GM04504 (cell line): ENCODE data around the gene NCKIPSD.

Experiments
- DNase-seq: peaks from one replicate; pipeline ENCODE4 v3.0.0-alpha.2; 2012; ENCODE audit warnings: low read depth

Gene NCKIPSD

DNA sequence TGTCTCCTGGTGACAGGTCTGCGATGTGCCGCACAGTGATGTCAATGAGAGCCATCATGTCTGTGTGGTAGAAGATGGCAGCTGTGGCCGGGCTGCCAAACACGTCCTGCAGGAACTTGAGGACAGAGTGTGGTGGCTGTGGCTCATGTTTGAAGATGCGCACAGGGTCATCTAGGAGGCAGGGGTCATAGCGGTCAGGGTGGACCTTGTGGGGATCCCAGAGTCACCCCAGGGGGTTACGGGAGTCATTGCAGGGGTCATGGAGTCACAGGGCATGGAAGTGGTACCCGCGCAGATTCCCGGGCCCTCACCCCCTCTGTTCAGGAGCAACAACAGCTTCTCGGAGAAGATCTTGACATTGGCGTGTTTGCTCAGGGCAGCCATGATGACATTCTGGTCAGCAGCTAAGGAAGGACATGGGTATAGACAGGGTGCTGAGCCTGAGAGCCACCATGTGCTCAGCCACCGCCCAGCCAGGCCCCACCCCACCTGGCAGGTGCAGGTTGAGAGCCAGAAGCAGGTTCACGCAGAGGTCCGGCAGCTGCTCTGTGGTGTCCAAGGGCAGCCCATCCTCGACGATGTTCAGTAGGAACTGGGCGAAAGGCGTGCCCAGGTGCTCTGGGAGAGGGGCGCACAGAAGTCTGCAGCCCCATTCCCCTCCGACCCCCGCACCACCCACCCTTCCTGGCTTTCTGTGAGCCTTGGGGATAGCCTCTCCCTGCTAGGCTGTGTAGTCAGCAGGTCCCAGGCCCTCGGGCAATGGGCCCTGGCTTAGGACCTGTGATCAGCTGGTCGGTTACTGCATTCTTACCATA lies 6.9 kb downstream of the NCKIPSD start:
- no peak for DNase-seq

- no peak for DNase-seq
Observed at GRCh38 chr3:48678056-48678455, 7.7 kb downstream of the NCKIPSD start.

- no peak for DNase-seq
Observed at GRCh38 chr3:48674505-48674904, 11.2 kb downstream of the NCKIPSD start.

DNA sequence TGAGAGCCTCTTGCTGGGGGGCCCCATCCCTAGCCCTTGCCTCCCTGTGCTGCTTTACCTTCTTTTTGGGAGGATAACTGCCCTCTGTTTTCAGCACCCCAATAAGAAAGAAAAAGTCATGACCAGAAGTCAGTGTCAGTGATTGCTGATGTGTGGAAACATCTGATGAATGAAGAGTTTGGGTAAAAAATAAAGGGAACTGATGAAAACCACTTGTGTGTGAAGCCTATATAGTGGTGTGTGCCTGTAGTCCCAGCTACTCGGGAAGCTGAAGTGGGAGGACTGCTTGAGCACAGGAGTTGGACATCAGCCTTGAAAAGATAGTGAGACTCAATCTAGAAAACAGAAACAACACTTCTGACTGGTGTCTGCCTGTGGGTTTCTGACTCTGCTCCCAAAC lies 13.2 kb downstream of the NCKIPSD start:
- DNase-seq: no peak

- DNase-seq: no peak
Observed at GRCh38 chr3:48664929-48665328, 20.8 kb downstream of the NCKIPSD start.

GRCh38 chr3:48664313-48664644 lies 21.4 kb downstream of the NCKIPSD start:
- no peak for DNase-seq

GRCh38 chr3:48663489-48664312 lies 22.0 kb downstream of the NCKIPSD start:
- peak; percentile 97 for DNase-seq

DNA sequence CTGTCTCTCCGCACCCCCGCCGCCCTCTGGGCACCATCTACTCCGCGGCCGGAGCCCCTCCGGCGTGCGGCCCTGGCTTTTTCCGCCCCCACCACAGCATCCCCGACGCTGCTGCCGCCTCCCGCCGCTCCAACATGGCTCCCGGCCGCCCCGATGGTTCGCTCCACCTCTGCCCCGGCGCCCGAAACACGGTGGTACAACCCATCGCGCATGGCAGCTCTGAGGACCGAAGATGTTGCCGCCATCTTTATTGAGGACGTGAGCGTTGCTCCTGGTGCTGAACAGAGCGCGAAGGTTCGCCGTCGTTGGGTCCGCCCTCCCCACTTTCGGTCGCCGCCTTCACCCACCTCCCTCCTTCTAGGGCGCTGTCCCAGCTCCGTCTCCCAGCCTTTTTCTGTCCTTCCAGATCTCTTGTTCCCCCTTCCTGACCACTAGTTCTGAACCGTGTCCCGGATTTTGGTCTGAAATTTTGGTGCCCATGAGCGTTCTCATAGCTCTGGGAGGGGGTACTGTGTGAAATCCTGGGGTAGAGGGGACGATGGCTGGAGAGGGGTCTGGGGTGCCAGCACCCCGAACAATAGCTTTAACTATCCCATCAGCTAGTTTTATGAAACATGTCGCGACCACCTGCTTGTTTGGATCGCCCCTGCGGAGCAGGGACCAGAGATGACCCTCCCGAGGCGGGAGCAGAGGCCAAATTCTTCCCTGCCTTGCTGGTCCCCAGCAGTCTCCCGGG lies 22.8 kb downstream of the NCKIPSD start, which contains the start of gene CELSR3:
Gene CELSR3 (minus strand): TSS at position 134 of the 736 bp plus-strand sequence. CDS start 252 bp downstream, outside the sequence.
- DNase-seq: peak; percentile 81

GRCh38 chr3:48662145-48662752 lies 23.5 kb downstream of the NCKIPSD start:
- no peak for DNase-seq

DNA sequence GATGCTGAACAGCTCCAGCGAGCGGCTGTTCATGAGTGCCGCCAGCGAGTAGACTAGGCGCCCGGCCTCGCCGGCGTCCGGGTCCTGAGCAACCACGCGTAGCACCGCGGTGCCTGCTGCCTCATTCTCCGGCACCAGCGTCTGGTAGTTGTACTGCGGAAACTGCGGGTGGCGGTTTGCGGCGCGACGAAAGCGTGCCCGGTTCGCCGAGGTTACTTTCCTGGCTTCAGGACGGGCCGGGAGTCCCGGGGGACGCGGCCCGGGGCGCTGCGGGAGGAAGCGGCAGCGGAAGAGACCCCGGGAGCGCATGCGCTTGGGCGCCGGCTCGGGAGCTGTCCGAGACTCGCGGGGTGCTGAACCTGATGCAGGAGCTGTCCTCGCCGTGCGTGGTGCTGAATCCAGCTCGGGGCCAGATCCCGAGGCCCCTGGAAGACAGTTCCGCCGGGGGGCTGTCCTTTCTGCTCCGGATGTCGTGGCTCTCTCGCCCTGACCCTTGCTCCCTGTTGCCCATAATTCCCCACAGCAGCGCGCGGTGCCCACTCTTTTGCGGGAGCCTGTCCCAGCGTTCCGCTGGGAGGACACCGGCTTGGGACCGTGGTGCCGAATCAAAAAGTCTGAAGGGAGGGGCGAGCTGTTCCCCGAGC lies 24.1 kb downstream of the NCKIPSD start:
- no peak for DNase-seq

DNA sequence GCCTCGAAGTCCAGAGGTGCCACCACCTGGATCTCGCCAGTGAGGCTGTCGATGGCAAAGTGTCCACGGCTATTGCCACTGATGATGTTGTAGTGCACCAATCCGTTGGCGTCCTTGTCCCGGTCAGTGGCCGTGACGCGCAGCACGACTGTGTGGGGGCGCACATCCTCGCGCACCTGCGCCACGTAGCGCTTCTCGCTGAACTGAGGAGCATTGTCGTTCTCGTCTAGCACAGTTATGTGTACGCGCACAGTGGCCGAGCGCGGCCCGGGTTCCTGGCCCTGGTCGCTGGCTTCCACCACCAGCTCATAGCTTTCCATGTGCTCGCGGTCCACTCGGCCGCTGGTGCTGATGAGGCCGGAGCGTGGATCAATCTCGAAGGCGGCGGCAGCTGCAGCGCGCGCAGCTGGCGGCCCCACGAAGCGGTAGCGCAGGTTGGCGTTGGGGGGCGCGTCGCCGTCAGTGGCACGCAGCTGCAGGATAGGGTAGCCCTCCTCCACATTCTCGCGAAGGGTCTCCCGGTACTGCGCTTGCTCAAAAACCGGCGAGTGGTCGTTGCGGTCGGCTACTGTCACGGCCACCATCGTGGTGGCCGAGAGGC lies 24.8 kb downstream of the NCKIPSD start:
- DNase-seq: no peak

GRCh38 chr3:48656841-48657281 lies 28.9 kb downstream of the NCKIPSD start:
- no peak for DNase-seq

- no peak for DNase-seq
Observed at GRCh38 chr3:48656061-48656840, 29.5 kb downstream of the NCKIPSD start.

DNA sequence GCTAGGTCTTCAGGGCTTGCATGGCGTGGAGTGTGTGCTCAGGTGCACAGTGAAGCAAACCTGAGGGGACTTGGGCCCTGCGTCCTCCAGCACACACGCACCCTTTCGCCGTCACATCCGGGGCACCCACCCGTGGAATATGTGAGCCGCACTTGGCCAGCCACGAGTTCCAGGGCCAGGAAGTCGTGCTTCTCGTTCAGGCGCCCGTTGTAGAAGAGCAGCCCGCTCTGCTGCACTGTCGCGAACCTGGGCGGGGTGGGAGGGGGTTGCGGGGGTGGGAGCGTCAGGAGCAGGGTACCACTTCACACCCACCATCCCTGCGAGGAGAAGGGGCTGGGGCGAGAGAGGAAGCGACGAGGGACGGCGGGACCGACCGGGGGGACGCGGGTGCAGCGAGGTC lies 30.1 kb downstream of the NCKIPSD start:
- DNase-seq: no peak

DNA sequence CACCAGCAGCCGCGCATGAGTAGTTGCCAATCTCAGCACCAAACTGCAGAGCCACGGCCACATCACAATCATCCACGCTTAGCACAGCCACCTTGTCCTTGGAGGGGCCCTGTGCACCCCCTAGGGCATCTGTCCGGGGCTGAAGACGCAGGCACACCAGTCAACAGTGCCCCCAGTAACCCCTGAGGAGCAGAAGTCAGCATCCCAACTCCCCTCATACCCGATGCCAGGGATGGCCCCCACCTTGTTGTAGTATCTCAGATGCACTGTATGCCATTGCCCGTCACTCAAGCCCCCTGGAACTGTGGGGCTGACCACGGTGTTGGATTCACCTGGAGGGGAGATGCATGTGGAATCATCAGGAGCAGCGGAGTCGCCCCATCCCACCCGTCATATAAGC lies 30.7 kb downstream of the NCKIPSD start:
- no peak for DNase-seq

DNA sequence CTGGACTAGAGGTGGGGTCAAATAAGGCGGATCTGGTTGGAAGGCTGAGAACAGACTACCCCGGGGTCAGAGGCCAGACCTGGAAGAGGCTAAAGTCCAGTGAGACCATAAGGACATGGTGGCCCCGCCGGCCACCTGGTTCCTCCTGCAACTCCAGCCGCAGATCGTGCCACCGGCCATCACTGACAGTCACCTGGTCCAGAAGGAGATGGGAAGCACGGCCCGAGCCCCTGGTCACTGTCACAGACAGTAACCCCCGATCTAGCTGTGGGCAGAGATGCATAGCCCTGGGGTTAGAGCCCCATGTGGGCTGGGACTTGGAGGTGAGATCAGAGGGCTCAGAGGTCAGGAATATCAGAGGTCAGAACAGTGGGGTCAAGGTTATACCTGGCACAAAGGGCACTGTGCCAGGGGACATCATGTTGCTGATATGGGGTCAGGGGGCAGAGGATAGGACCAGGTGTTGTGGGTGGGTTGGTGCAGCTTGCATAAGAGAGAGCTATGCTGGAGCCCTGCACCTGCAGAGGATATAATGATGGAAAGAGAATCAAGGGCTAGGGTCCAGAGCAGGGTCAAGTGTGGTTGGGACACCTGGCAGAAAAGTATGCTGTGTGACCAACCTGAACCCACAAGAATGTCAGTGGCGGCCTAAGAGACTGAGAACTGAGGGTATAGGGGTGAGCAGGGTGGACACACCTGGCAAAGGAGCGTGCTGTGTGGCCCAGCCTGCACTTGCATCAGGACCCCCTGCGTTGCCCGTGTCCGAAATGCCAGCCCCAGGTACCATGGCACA lies 32.6 kb downstream of the NCKIPSD start:
- no peak for DNase-seq

DNA sequence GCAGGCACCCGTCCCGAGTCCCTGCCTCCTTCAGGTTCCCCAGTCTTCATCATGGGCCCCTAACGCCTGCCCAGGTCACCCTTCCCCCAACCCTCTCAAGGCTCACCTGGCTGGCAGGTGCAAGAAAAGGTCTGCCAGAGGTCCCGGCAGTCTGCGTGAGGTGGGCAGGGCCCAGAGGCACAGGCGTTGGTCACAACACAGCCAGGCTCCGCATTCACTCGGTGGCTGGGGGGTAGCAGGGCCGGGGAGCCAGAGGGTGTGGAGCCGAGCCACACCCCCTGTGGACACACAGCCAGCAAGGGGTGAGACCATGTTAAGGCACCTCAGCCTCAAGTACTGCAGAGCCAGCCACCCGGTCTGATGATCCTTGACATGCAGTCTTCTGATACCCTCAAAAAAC lies 33.9 kb downstream of the NCKIPSD start:
- DNase-seq: no peak

DNA sequence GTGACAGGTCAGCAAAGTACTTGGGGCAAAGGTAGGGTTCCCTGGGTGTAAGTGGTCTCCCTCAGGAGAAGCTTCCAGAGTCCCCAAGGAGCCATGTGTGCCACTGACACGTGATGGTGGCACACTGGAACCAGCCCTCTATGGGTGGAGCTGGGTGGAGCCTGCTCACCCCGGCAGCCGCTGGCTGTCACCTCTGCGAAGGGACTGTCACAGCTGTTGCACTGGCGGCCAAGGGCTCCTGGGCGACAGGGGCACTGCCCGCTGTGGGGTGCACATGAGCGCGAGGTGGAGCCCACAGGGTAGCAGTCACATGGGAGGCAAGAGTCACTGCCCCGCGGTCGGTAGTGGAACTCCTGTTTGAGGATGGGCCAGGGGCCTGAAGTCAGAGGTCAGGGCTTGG lies 35.0 kb downstream of the NCKIPSD start:
- no peak for DNase-seq

- DNase-seq: no peak
Observed at GRCh38 chr3:48648188-48648850, 37.4 kb downstream of the NCKIPSD start.
